Stimulated activated CD4-positive, alpha-beta T cell treated with anti-CD3 and anti-CD28 coated beads, Interleukin-2, amount 100 ng/mL, for 48 hours (primary cell): ENCODE data around the gene PRKAR2B.

Source experiments
- DNase-seq, 2 donors: peaks; one replicate each; pipeline ENCODE4 v3.0.0-alpha.2; 2020

PRKAR2B gene

GRCh38 chr7:107201795-107202450 is 157.4 kb downstream of the PRKAR2B start:
- no peak for DNase-seq

- no peak for DNase-seq
Observed at GRCh38 chr7:107203607-107204006, 159.1 kb downstream of the PRKAR2B start.

DNA sequence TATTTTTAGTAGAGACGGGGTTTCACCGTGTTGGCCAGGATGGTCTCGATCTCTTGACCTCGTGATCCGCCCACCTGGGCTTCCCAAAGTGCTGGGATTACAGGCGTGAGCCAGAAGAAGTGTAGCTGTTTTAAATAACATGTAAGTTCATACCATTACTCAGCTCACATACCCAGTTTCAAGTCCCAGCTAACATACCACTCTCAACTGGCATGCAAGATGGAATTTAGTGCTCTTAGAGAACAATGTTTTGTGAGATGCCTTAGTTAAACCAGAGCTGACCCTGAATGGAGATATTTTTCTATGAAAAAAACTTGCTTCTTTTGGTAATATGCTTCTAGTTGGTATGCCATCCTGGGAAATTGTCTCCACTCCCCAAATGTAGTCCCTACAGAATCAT is 161.6 kb downstream of the PRKAR2B start:
- DNase-seq: no peak

DNA sequence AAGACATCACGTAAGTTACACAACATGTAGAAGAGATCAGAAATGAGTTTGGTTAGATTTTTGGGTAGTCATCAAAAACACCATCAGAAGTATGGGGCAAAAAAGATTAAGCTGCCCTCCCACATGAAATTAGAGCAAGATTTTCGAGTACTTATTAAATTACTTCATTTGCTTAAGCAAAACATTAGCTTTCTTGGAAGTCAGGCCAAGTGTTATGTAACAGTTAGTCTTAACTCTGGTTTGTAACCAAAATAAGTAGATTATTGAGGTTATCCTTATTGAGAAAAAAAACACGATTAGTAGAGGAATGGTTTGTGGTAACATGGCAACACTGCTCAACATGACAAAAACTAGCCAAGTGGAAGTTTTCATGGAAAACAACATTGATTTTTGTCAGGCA is 162.2 kb downstream of the PRKAR2B start:
- no peak for DNase-seq

- DNase-seq: no peak
Observed at GRCh38 chr7:107207459-107207858, 163.0 kb downstream of the PRKAR2B start.

GRCh38 chr7:107208024-107208521 is 163.6 kb downstream of the PRKAR2B start:
- DNase-seq: no peak

DNA sequence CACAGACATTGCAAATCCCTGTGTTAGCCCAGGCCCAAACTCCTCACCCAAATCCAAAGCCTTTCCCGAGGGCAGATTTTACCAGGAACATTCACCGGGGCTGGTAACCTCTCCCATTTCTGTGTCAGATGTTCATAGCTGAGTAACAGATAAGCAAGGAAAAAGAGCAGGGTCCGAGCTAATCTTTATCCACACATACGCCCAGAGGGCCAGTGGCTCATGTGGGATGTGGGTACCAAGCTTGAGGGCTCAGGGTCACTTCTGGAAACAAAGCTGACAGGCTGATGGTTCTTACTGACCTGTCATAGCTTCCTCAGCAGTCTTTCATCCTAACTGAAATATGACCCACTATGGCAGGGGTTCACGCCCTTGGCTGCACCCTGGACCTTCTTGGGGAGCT is 164.1 kb downstream of the PRKAR2B start:
- no peak for DNase-seq

GRCh38 chr7:107209565-107209964 is 165.1 kb downstream of the PRKAR2B start:
- no peak for DNase-seq

- DNase-seq: no peak
Observed at GRCh38 chr7:107210400-107210799, 165.9 kb downstream of the PRKAR2B start.
